Cortex of kidney (tissue), 1 donor: ENCODE data around the gene IFNG.

Experiments
- DNase-seq: peaks from one replicate; lab custom pipeline; 2025; lab: John Stamatoyannopoulos, UW

The IFNG gene

GRCh38 chr12:68166317-68166831 lies 6.8 kb upstream of the IFNG start:
- no peak for DNase-seq

- no peak for DNase-seq
Measured at GRCh38 chr12:68163560-68164081, 4.1 kb upstream of the IFNG start.

GRCh38 chr12:68162374-68162773 lies 2.8 kb upstream of the IFNG start:
- no peak for DNase-seq

- DNase-seq: no peak
Measured at GRCh38 chr12:68158432-68158831, 1.1 kb downstream of the IFNG start.

GRCh38 chr12:68157380-68157779 lies 2.2 kb downstream of the IFNG start:
- DNase-seq: no peak

- no peak for DNase-seq
Measured at GRCh38 chr12:68156636-68157035, 2.9 kb downstream of the IFNG start.

GRCh38 chr12:68154779-68155178 lies 4.8 kb downstream of the IFNG start:
- no peak for DNase-seq

- DNase-seq: no peak
Measured at GRCh38 chr12:68148261-68148951, 11.1 kb downstream of the IFNG start.

- DNase-seq: no peak
Measured at GRCh38 chr12:68140556-68140955, 19.0 kb downstream of the IFNG start.

GRCh38 chr12:68139941-68140340 lies 19.6 kb downstream of the IFNG start:
- no peak for DNase-seq

- no peak for DNase-seq
Measured at GRCh38 chr12:68139001-68139400, 20.5 kb downstream of the IFNG start.

- no peak for DNase-seq
Measured at GRCh38 chr12:68138480-68138879, 21.1 kb downstream of the IFNG start.

GRCh38 chr12:68137335-68137830 lies 22.2 kb downstream of the IFNG start:
- DNase-seq: no peak

- no peak for DNase-seq
Measured at GRCh38 chr12:68135520-68135919, 24.0 kb downstream of the IFNG start.

- no peak for DNase-seq
Measured at GRCh38 chr12:68131867-68132414, 27.6 kb downstream of the IFNG start.

GRCh38 chr12:68129979-68130378 lies 29.6 kb downstream of the IFNG start:
- DNase-seq: no peak

- DNase-seq: no peak
Measured at GRCh38 chr12:68122236-68122920, 37.2 kb downstream of the IFNG start.

GRCh38 chr12:68121143-68121542 lies 38.4 kb downstream of the IFNG start:
- no peak for DNase-seq

- no peak for DNase-seq
Measured at GRCh38 chr12:68119724-68120211, 39.8 kb downstream of the IFNG start.

GRCh38 chr12:68119250-68119649 lies 40.3 kb downstream of the IFNG start:
- no peak for DNase-seq

- DNase-seq: no peak
Measured at GRCh38 chr12:68118096-68118755, 41.3 kb downstream of the IFNG start.

- DNase-seq: no peak
Measured at GRCh38 chr12:68117661-68118060, 41.9 kb downstream of the IFNG start.
